Small intestine (tissue), 7 donors: ENCODE results near the gene PFKFB3. TPM values are rescaled to one million over a fixed set of nuclear protein-coding genes. Genes with fewer than 3 reads are reported as not detected.
A peak's percentile ranks its signal among the peaks of the same experiment; 100 is the strongest.

Experiments used
- DNase-seq, 2 donors: peaks; one replicate each; pipeline versions ENCODE4 v3.0.0 to v3.0.0-alpha.2; 2013
- FAIRE-seq: peaks from 2 replicates; lab custom pipeline; 2012; peaks lifted over from hg19 to GRCh38; lab: Jason Lieb, UNC
- H3K27ac ChIP-seq, 3 donors: one replicate each; pipeline ENCODE4 v1.5.1; 2013; ENCODE audit warnings: low read length in 2 of 3, mild to moderate bottlenecking in 2 of 3, control low read depth in 1 of 3, inconsistent platforms in 1 of 3, low read depth in 1 of 3, moderate library complexity in 1 of 3
- H3K27me3 ChIP-seq, 3 donors: one replicate each; pipeline ENCODE4 v1.6.1; 2013; ENCODE audit warnings: low read length in 3 of 3, inconsistent platforms in 1 of 3; ENCODE audit not compliant: control insufficient read depth in 3 of 3, insufficient read depth in 3 of 3
- H3K36me3 ChIP-seq, 3 donors: one replicate each; pipeline ENCODE4 v1.6.1; 2013; ENCODE audit warnings: low read length in 3 of 3, inconsistent platforms in 1 of 3, low read depth in 1 of 3, mild to moderate bottlenecking in 1 of 3, moderate library complexity in 1 of 3; ENCODE audit not compliant: control insufficient read depth in 3 of 3, insufficient read depth in 2 of 3
- H3K4me1 ChIP-seq, 3 donors: one replicate each; pipeline ENCODE4 v1.6.1; 2013; ENCODE audit warnings: low read length in 2 of 3, inconsistent platforms in 1 of 3, low read depth in 1 of 3, mild to moderate bottlenecking in 1 of 3, moderate library complexity in 1 of 3; ENCODE audit not compliant: control insufficient read depth in 3 of 3, insufficient read depth in 2 of 3
- H3K4me3 ChIP-seq, 3 donors: one replicate each; pipeline ENCODE4 v1.5.1; 2013; ENCODE audit warnings: low read length in 3 of 3, control low read depth in 1 of 3, inconsistent platforms in 1 of 3, low read depth in 1 of 3, mild to moderate bottlenecking in 1 of 3, moderate library complexity in 1 of 3
- H3K9me3 ChIP-seq, 2 donors: one replicate each; pipeline ENCODE4 v1.6.1; 2013; ENCODE audit warnings: low read depth in 1 of 2, low read length in 1 of 2; ENCODE audit not compliant: control insufficient read depth in 2 of 2, insufficient read depth in 1 of 2
- WGBS, 3 donors: extraction: QIAGEN DNeasy Blood & Tissue Kit; methylation state at CpG; one replicate each; pipeline ENCODE4 v1.1.7; 2013; 5-methylcytosine and 5-hydroxymethylcytosine counted together
- polyA plus RNA-seq, 4 donors: library from polyadenylated mRNA; stranded (reverse) in 3 of 4; unstranded in 1 of 4; fragments of 200-250 nt in 3 of 4; fragments of 120-200 nt in 1 of 4; gene quantifications; one replicate each; pipeline versions ENCODE4 v1.2.1 to v1.2.3, GENCODE V29; 2013
- donor health status: healthy with polysubstance abuse.
- donor health status: control.
- donor health status: control.
- donor health status: Bipolar disorder and iron deficiency.
- donor health status: healthy.

The PFKFB3 gene
- polyA plus RNA-seq, 4 donors: 5.5 to 28.4 (median 13.5) TPM

DNA sequence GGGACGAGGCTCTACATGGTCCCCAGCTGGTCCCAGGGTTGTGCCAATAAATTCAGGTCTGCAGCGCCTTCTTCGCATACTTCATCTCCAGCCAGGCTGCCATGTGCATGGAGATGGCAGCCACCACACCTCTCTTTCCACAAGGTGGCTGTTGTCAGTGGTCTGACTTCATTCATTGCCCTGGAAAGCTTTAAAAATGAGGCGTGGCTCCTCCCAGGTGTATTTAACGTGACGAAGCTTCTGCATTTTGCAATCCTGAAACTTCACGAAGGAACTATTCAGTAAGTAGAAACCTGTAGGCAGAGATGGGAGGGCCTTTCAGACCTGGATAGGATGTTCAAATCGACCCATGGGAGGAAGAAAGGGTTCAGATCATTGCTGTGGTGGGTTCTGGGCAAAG is 53.7 kb downstream of the PFKFB3 start:
- Histone ChIP-seq H3K9me3 (no peaks in the 10 kb centered on the region), H3K27ac (no peak overlapping the region), H3K27me3 (no peaks in the 10 kb centered on the region), H3K4me3 (no peak overlapping the region), H3K36me3 (no peaks in the 10 kb centered on the region), H3K4me1 (no peaks in the 10 kb centered on the region)
- FAIRE-seq (no peak), DNase-seq (no peak)
- 78 to 85% (median 80%) methylated on average over 8 of the region's 8 CpGs for WGBS, 3 donors

DNA sequence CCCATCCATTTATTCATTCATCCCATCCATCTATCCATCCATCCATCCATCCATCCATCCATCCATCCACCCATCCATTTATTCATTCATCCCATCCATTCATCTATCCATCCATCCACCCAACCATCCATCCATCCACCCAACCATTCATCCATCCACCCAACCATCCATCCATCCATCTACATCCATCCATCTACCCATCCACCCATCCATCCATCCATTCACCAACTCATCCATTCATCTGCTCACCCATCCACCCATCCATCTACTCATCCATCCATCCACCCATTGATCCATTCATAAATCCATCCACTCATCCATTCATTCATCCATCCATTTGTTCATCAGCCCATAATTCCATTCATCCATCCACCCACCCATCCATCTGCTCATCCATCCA is 56.4 kb downstream of the PFKFB3 start:
- no peak overlapping the region for H3K4me3 ChIP-seq
- H3K9me3 ChIP-seq: peaks cover 0 to 8% of the 10 kb centered on the region in 2 donors
- no peak for DNase-seq
- FAIRE-seq: no peak
- H3K4me1 ChIP-seq: no peaks in the 10 kb centered on the region
- H3K27me3 ChIP-seq: no peaks in the 10 kb centered on the region
- H3K36me3 ChIP-seq: no peaks in the 10 kb centered on the region
- no peak overlapping the region for H3K27ac ChIP-seq

- no peak overlapping the region for H3K27ac ChIP-seq
- H3K36me3 ChIP-seq: no peaks in the 10 kb centered on the region
- WGBS, 3 donors: 86 to 95% (median 87%) methylated on average over 3 of the region's 3 CpGs
- H3K4me3 ChIP-seq: no peak overlapping the region
- H3K9me3 ChIP-seq: peaks cover 0 to 8% of the 10 kb centered on the region in 2 donors
- H3K27me3 ChIP-seq: no peaks in the 10 kb centered on the region
- FAIRE-seq: no peak
- no peak for DNase-seq
- H3K4me1 ChIP-seq: no peaks in the 10 kb centered on the region
Measured at GRCh38 chr10:6260843-6261242, 58.1 kb downstream of the PFKFB3 start.

DNA sequence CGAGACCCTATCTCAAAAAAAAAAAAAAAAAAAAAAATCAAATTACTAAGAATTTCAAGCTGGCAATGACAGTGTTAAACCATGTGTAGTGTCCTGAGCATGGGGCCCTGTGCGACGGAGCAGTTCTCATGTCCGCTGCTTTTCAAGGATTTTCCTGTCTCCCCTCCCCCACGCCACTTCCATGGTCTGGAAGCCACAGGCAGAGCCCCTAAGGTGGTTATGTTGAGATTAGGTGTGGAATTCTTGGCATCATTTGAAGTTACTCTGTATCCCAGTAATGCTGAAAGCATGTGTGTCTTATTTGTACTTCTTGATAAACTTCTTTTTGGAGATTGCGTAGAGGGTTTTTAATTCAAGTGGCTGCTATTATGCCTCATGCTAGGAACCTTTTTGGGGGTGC is 65.2 kb downstream of the PFKFB3 start:
- no peak for FAIRE-seq
- H3K27ac ChIP-seq: no peak overlapping the region
- no peak overlapping the region for H3K4me3 ChIP-seq
- DNase-seq: no peak
- H3K27me3 ChIP-seq: no peaks in the 10 kb centered on the region
- no peaks in the 10 kb centered on the region for H3K4me1 ChIP-seq
- no peaks in the 10 kb centered on the region for H3K36me3 ChIP-seq
- WGBS, 3 donors: 68 to 91% (median 75%) methylated on average over 5 to 6 of the region's 6 CpGs
- H3K9me3 ChIP-seq: peaks cover 0 to 4% of the 10 kb centered on the region in 2 donors

DNA sequence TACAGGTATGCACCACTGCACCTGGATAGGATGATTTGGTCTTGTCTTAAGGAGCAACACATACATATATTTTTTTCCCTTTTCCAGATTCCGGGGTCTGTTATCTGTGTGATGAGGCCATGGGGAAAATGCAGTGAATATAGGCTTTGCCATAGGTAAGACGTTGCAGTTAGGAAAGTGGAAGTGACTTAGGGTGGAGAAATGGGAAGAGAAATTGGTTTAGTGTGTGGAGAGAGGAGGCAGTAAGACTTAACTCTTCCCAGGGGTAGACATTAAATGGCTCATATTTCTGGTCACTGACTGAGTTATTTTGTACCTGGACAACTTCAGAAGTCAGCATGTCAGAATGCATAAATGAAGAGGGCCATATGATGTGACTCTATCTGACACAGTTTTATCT is 66.7 kb downstream of the PFKFB3 start:
- H3K4me3 ChIP-seq: no peak overlapping the region
- peak overlapping the region in 2 of 3 donors; percentile 70 to 74 for H3K27ac ChIP-seq
- H3K9me3 ChIP-seq: no peaks in the 10 kb centered on the region
- DNase-seq (no peak), FAIRE-seq (no peak)
- no peaks in the 10 kb centered on the region for H3K27me3 ChIP-seq
- H3K36me3 ChIP-seq: no peaks in the 10 kb centered on the region
- WGBS, 3 donors: 79 to 87% (median 86%) methylated on average over 2 of the region's 2 CpGs
- peaks cover 0 to under 1% (median 0%) of the 10 kb centered on the region in 3 donors for H3K4me1 ChIP-seq

DNA sequence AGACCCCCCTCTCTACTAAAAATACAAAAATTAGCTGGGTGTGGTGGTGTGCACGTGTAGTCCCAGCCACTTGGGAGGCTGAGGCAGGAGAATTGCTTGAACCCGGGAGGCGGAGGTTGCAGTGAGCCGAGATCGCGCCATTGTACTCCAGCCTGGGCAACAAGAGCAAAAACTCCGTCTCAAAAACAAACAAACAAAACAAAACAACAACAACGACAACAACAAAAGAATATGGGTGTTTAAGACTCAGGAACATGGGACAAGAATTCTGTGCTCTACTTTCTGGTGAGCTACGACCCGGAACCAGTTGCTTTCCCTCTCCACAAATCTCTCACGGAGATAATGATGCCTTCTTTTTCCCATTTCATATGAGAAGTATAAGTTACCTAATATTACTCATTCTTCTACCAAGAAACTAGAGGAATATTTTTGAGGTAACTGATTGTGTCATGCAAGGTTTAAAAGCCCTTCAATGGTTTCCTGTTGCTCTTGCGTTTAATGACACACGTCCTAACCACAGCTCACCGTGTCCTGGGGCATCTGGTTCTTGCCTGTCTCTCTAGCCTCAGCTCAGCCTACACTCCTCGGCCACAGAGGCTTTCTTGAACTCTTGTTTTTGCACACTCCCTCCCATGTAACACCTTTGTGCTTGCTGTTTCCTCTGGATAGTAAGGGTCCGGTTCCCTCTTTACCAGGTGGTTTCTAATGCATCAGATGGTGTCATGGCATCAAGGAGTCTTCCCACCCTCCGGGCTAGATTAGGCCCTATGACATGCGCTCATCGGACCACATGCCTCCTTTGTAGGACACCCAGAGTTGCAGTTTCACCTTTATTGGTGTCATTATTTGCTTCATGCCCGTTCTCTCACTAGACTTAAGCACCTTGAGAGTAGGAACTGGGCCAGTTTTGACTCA is 67.5 kb downstream of the PFKFB3 start:
- DNase-seq (peak in 1 of 2 donors; percentile 75), FAIRE-seq (no peak)
- no peaks in the 10 kb centered on the region for H3K36me3 ChIP-seq
- H3K9me3 ChIP-seq: no peaks in the 10 kb centered on the region
- H3K27ac ChIP-seq: peak overlapping the region in 2 of 3 donors; percentile 70 to 77
- 74 to 91% (median 81%) methylated on average over 20 of the region's 20 CpGs for WGBS, 3 donors
- peaks cover 0 to 2% (median 0%) of the 10 kb centered on the region in 3 donors for H3K4me1 ChIP-seq
- no peaks in the 10 kb centered on the region for H3K27me3 ChIP-seq
- H3K4me3 ChIP-seq: no peak overlapping the region

GRCh38 chr10:6270951-6271350 is 68.2 kb downstream of the PFKFB3 start:
- no peaks in the 10 kb centered on the region for H3K36me3 ChIP-seq
- WGBS, 3 donors: 69 to 77% (median 76%) methylated on average over 7 of the region's 7 CpGs
- peak overlapping the region in 2 of 3 donors; percentile 70 to 77 for H3K27ac ChIP-seq
- no peaks in the 10 kb centered on the region for H3K9me3 ChIP-seq
- no peak for FAIRE-seq
- no peaks in the 10 kb centered on the region for H3K27me3 ChIP-seq
- no peak for DNase-seq
- peaks cover 0 to 7% (median 6%) of the 10 kb centered on the region in 3 donors for H3K4me1 ChIP-seq
- H3K4me3 ChIP-seq: no peak overlapping the region

DNA sequence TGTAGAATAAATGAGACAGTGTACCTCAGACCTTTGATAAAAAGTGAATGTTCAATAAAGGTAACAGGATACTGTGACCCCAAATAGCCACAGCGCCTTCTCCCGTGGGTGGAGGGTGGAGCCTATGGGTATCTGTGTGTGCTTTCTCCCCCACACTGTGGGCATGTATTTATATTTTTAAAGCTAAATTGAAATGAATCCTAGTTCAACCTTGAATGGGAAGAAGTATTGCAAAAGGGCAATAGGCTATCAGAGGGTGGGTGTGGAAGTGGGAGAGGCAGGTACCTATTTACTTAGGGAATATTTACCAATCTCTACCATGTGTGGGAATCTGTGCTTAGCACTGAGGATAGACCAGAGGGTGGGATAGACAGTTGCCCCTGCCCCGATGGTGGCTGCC is 68.9 kb downstream of the PFKFB3 start:
- H3K27ac ChIP-seq: peak overlapping the region in 2 of 3 donors; percentile 46 to 77
- H3K9me3 ChIP-seq: no peaks in the 10 kb centered on the region
- peaks cover 0 to 8% (median 6%) of the 10 kb centered on the region in 3 donors for H3K4me1 ChIP-seq
- no peak overlapping the region for H3K4me3 ChIP-seq
- H3K36me3 ChIP-seq: no peaks in the 10 kb centered on the region
- no peak for DNase-seq
- no peak for FAIRE-seq
- no peaks in the 10 kb centered on the region for H3K27me3 ChIP-seq
- WGBS, 3 donors: 63 to 76% (median 68%) methylated on average over 3 of the region's 3 CpGs
